ENCODE measurements around the gene LRP1B. TPM values are rescaled to one million over a fixed set of nuclear protein-coding genes. Genes with fewer than 3 reads are reported as not detected.

Gene LRP1B
- polyA plus RNA-seq, 2 of the 4 experiments (the other 2 are of a cell fraction): 0.03 TPM; not detected in 1

DNA sequence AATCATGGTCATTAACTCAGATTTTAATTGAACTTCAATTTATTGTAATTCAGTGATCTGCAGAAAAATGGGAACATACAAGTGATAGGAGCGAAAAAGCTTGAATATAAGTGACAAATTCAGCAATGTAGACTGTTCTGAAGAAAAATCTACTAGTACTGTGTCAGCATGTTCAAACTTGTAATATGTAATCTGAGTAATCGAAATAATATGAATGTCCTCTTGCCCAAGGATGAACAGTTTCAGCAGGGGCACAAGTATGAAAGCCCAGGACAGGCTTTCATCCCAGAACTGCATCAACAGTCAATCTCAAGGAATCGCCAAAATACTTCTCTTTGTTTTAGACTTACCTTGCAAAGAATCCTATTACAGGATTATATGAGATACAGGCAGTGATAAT is 1110.5 kb downstream of the LRP1B start:
- no peak overlapping the region for H3K4me3 ChIP-seq
- H3K4me1 ChIP-seq: no peaks in the 10 kb centered on the region
- DNase-seq (ENCODE audit: low read depth in 1 of 2, low spot score in 1 of 2) (no peak), ATAC-seq (no peak), FAIRE-seq (no peak)
- TF ChIP-seq JUNB (IDR thresholded peaks at IDR 0.05) (no peak), HEYL (CRISPR knock-in tag; IDR thresholded peaks at IDR 0.05) (no peak), ZNF302 (CRISPR knock-in tag; IDR thresholded peaks at IDR 0.05) (no peak), RFX5 (IDR thresholded peaks at IDR 0.05) (no peak), GATA3 (IDR thresholded peaks at IDR 0.05; ENCODE audit: borderline replicate concordance) (no peak), HDAC2 (IDR thresholded peaks at IDR 0.05) (no peak), RNF2 (IDR thresholded peaks at IDR 0.05; ENCODE audit: borderline replicate concordance, low read depth) (no peak), ZFP36 (IDR thresholded peaks at IDR 0.05; ENCODE audit: borderline replicate concordance, partially characterized antibody) (no peak), ESRRA (IDR thresholded peaks at IDR 0.05; ENCODE audit: borderline replicate concordance, low read length) (no peak), NFE2L2 (conservative IDR thresholded peaks at IDR 0.05; ENCODE audit: low read length) (no peak), SMC3 (IDR thresholded peaks at IDR 0.05) (no peak)
- TF ChIP-seq, protein P1, sequence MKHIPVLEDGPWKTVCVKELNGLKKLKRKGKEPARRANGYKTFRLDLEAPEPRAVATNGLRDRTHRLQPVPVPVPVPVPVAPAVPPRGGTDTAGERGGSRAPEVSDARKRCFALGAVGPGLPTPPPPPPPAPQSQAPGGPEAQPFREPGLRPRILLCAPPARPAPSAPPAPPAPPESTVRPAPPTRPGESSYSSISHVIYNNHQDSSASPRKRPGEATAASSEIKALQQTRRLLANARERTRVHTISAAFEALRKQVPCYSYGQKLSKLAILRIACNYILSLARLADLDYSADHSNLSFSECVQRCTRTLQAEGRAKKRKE (CRISPR knock-in tag; IDR thresholded peaks at IDR 0.05; ENCODE audit: low read depth): no peak
- TF ChIP-seq, protein P2, sequence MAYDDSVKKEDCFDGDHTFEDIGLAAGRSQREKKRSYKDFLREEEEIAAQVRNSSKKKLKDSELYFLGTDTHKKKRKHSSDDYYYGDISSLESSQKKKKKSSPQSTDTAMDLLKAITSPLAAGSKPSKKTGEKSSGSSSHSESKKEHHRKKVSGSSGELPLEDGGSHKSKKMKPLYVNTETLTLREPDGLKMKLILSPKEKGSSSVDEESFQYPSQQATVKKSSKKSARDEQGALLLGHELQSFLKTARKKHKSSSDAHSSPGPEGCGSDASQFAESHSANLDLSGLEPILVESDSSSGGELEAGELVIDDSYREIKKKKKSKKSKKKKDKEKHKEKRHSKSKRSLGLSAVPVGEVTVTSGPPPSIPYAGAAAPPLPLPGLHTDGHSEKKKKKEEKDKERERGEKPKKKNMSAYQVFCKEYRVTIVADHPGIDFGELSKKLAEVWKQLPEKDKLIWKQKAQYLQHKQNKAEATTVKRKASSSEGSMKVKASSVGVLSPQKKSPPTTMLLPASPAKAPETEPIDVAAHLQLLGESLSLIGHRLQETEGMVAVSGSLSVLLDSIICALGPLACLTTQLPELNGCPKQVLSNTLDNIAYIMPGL (CRISPR knock-in tag; IDR thresholded peaks at IDR 0.05; ENCODE audit: borderline replicate concordance): no peak
- TF ChIP-seq, protein P3, sequence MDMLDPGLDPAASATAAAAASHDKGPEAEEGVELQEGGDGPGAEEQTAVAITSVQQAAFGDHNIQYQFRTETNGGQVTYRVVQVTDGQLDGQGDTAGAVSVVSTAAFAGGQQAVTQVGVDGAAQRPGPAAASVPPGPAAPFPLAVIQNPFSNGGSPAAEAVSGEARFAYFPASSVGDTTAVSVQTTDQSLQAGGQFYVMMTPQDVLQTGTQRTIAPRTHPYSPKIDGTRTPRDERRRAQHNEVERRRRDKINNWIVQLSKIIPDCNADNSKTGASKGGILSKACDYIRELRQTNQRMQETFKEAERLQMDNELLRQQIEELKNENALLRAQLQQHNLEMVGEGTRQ (IDR thresholded peaks at IDR 0.05): no peak
- TF ChIP-seq, protein P4, sequence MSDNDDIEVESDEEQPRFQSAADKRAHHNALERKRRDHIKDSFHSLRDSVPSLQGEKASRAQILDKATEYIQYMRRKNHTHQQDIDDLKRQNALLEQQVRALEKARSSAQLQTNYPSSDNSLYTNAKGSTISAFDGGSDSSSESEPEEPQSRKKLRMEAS (IDR thresholded peaks at IDR 0.05): no peak
- CTCF ChIA-PET: no interaction called here
- POLR2A ChIA-PET: no interaction called here
- no peaks in the 10 kb centered on the region for H3K9me3 ChIP-seq
- no peak overlapping the region for H3K4me2 ChIP-seq
- WGBS (ENCODE audit: missing lambda C conversion rate): 37% methylated on average over 3 of the region's 3 CpGs
- no peak overlapping the region for H3K27ac ChIP-seq

DNA sequence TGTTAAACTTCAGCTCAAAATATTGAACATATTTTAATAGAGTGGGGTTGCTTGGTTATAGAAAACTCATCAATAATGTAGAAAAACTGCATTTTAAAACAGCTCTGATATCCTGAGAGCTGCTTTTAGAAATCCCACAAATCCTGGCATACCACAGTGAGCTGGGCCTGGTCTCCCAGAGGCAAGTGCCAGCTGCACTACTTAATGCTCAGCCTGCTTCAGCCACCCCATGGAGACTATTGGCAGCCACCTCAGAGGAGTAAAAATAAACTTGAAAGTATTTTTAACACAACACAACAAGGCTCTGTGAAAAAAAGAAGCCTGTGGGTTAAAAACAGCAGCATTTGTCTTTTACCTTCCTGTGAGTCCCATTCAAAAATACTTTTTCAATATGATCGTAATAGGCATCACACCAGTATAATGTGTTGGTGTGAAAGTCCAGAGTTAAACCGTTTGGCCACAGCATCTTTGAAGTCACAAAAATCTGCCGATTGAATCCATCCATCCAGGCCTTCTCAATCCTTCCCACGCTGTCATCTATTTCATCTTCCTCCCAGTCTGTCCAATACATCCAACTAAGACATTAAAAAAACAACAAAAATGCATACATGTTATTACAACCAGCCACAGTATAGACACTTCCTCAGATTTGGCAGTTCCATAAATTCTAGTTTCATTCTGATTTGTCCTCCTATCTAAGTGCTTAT is 1115.3 kb downstream of the LRP1B start:
- CTCF ChIA-PET: no interaction called here
- Histone ChIP-seq H3K4me1 (no peaks in the 10 kb centered on the region), H3K4me2 (no peak overlapping the region), H3K9me3 (no peaks in the 10 kb centered on the region), H3K27ac (no peak overlapping the region), H3K4me3 (no peak overlapping the region)
- POLR2A ChIA-PET: no interaction called here
- DNase-seq (ENCODE audit: low read depth in 1 of 2, low spot score in 1 of 2) (no peak), ATAC-seq (no peak), FAIRE-seq (no peak)
- TF ChIP-seq HOXB5 (CRISPR knock-in tag; IDR thresholded peaks at IDR 0.05) (no peak), JUN (IDR thresholded peaks at IDR 0.05) (no peak), CHD2 (IDR thresholded peaks at IDR 0.05; ENCODE audit: low read length, partially characterized antibody) (no peak), NFE2L2 (conservative IDR thresholded peaks at IDR 0.05; ENCODE audit: low read length) (no peak), PHF8 (IDR thresholded peaks at IDR 0.05; ENCODE audit: borderline replicate concordance, low read depth) (no peak), RARB (CRISPR knock-in tag; IDR thresholded peaks at IDR 0.05) (no peak)
- TF ChIP-seq, protein P5, sequence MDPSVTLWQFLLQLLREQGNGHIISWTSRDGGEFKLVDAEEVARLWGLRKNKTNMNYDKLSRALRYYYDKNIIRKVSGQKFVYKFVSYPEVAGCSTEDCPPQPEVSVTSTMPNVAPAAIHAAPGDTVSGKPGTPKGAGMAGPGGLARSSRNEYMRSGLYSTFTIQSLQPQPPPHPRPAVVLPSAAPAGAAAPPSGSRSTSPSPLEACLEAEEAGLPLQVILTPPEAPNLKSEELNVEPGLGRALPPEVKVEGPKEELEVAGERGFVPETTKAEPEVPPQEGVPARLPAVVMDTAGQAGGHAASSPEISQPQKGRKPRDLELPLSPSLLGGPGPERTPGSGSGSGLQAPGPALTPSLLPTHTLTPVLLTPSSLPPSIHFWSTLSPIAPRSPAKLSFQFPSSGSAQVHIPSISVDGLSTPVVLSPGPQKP (IDR thresholded peaks at IDR 0.05; ENCODE audit: low read depth, low read length): no peak
- WGBS (ENCODE audit: missing lambda C conversion rate): 50% methylated on average over 4 of the region's 4 CpGs

All from A549 (cell line).